HepG2 (cell line): Measurements from ENCODE around the gene SYNJ2. TPM values are rescaled to one million over a fixed set of nuclear protein-coding genes. Genes with fewer than 3 reads are reported as not detected.

Source experiments
- HNF1A ChIP-seq, 2 experiments: sonication (generic) in 1 of 2; formaldehyde crosslinking in 1 of 2; IDR thresholded peaks; 2 replicates each; pipeline versions ENCODE4 v1.4.0 to v1.6.1; 2016 to 2020; ENCODE audit warnings: borderline replicate concordance in 1 of 2, low read depth in 1 of 2, mild to moderate bottlenecking in 1 of 2, missing genetic modification reagents in 1 of 2
- ZBTB38 ChIP-seq: sonication (generic); formaldehyde crosslinking; IDR thresholded peaks from 2 replicates; pipeline ENCODE4 v1.5.1; 2020; ENCODE audit warnings: mild to moderate bottlenecking, missing genetic modification reagents
- ZMYM3 ChIP-seq: sonication (generic); formaldehyde crosslinking; IDR thresholded peaks from 2 replicates; pipeline ENCODE4 v1.5.1; 2020; ENCODE audit warnings: mild to moderate bottlenecking, missing genetic modification reagents
- ZNF362 ChIP-seq: sonication (generic); formaldehyde crosslinking; IDR thresholded peaks from 2 replicates; pipeline ENCODE4 v1.4.0; 2020; ENCODE audit warnings: missing genetic modification reagents, mild to moderate bottlenecking, borderline replicate concordance
- ZNF615 ChIP-seq: sonication (generic); formaldehyde crosslinking; IDR thresholded peaks from 2 replicates; pipeline ENCODE4 v1.5.0; 2020; ENCODE audit warnings: mild to moderate bottlenecking, missing genetic modification reagents, borderline replicate concordance
- ZNF619 ChIP-seq: sonication (generic); formaldehyde crosslinking; IDR thresholded peaks from 2 replicates; pipeline ENCODE4 v1.4.0; 2020; ENCODE audit warnings: mild to moderate bottlenecking, missing genetic modification reagents
- ZNF75D ChIP-seq: sonication (generic); formaldehyde crosslinking; IDR thresholded peaks from 2 replicates; pipeline ENCODE4 v1.8.1; 2023; ENCODE audit warnings: missing genetic modification reagents, mild to moderate bottlenecking, borderline replicate concordance
- polyA plus RNA-seq, 8 experiments: library from polyadenylated mRNA; depleted of rRNA in 3 of 8; stranded (reverse) in 7 of 8; unstranded in 1 of 8; fragments of >200 nt; fragmentation: Illumina TruSeq in 4 of 8; extraction: Trizol in 4 of 8; gene quantifications; 2 replicates each; pipeline versions ENCODE4 v1.2.1 to v1.2.3, GENCODE V29; 2011 to 2016; ENCODE audit warnings: low read depth in 4 of 8, missing spikeins in 1 of 8, mixed read lengths in 1 of 8; ENCODE audit not compliant: insufficient read depth in 1 of 8
- total RNA-seq, 5 experiments: library from RNA; depleted of rRNA; stranded (reverse); fragments of >200 nt; fragmentation: Illumina TruSeq; extraction: Trizol; gene quantifications; 2 replicates each; pipeline ENCODE4 v1.2.3, GENCODE V29; 2016; ENCODE audit warnings: low read depth in 1 of 5

Gene SYNJ2
- total and polyA plus RNA-seq, 2 of the 13 experiments (the other 11 are each of a cell fraction or from before 2014, with no cell fraction given), result 39.1 to 57.6 TPM

- no peak for TF ChIP-seq HNF1A (IDR thresholded peaks at IDR 0.05; ENCODE audit: low read depth)
- 0 out of 2 replicates have a peak, but pooled peaks have one; percentile 23 for TF ChIP-seq HNF1A (CRISPR knock-in tag; IDR thresholded peaks at IDR 0.05; ENCODE audit: borderline replicate concordance)
- TF ChIP-seq ZNF75D (CRISPR knock-in tag), result no peak
- no peak; the same call in 1 of the 2 replicates for TF ChIP-seq ZNF619
- TF ChIP-seq ZNF362, result peak; percentile 22; the same call in 1 of the 2 replicates
- TF ChIP-seq ZNF615 (CRISPR knock-in tag), result no peak
- TF ChIP-seq ZMYM3 (CRISPR knock-in tag), result peak; percentile 6; the same call in 1 of the 2 replicates
- peak; percentile 54; the same call in 1 of the 2 replicates for TF ChIP-seq ZBTB38
Observed at GRCh38 chr6:158022749-158023596, 41.3 kb downstream of the SYNJ2 start (continued).
